ENCODE data around the gene OTOS. TPM values are rescaled to one million over a fixed set of nuclear protein-coding genes. Genes with fewer than 3 reads are reported as not detected.

OTOS gene
- polyA plus RNA-seq, 1 experiment: not detected

- CTCF ChIA-PET: no interaction called here
- no peak for DNase-seq (ENCODE audit: low read depth, low spot score)
- TF ChIP-seq CTCF (IDR thresholded peaks at IDR 0.05; ENCODE audit: low read depth, low read length): no peak
- POLR2A ChIA-PET: interaction anchor here (1.0 kb wide), 1 partner anchor 450 kb away, joined by 3 read pairs; the partner anchor contains the start of gene CAPN10
- Histone ChIP-seq H3K27ac (ENCODE audit: low read depth, low read length) (peak overlapping the region; percentile 47), H3K27me3 (ENCODE audit: control insufficient read depth, insufficient read depth, low read length) (peaks cover 11% of the 10 kb centered on the region), H3K4me3 (ENCODE audit: low read depth, low read length) (peak overlapping the region; percentile 92), H3K9me3 (ENCODE audit: control insufficient read depth, insufficient read depth, low read length) (no peaks in the 10 kb centered on the region; the same call in 1 of the 2 replicates)
Observed at GRCh38 chr2:240135706-240136012, 4.8 kb downstream of the OTOS start.

- TF ChIP-seq CTCF (IDR thresholded peaks at IDR 0.05; ENCODE audit: low read depth, low read length): no peak
- Histone ChIP-seq H3K27ac (ENCODE audit: low read depth, low read length) (peak overlapping the region; percentile 21), H3K27me3 (ENCODE audit: control insufficient read depth, insufficient read depth, low read length) (peaks cover 4% of the 10 kb centered on the region), H3K4me3 (ENCODE audit: low read depth, low read length) (peak overlapping the region; percentile 92), H3K9me3 (ENCODE audit: control insufficient read depth, insufficient read depth, low read length) (no peaks in the 10 kb centered on the region; the same call in 1 of the 2 replicates)
- ChIA-PET CTCF (interaction anchor here (2.0 kb wide), 1 partner anchor 8 kb away, joined by 7 read pairs; no protein-coding TSS in a partner anchor), POLR2A (interaction anchor here (1.0 kb wide), 1 partner anchor 451 kb away, joined by 3 read pairs; the partner anchor contains the start of gene CAPN10)
- no peak for DNase-seq (ENCODE audit: low read depth, low spot score)
Observed at GRCh38 chr2:240134956-240135520, 5.4 kb downstream of the OTOS start.

GRCh38 chr2:240134466-240134865 lies 6.0 kb downstream of the OTOS start:
- Histone ChIP-seq H3K27me3 (ENCODE audit: control insufficient read depth, insufficient read depth, low read length) (no peaks in the 10 kb centered on the region), H3K27ac (ENCODE audit: low read depth, low read length) (no peak overlapping the region), H3K4me3 (ENCODE audit: low read depth, low read length) (peak overlapping the region; percentile 92; the same call in 1 of the 2 replicates), H3K9me3 (ENCODE audit: control insufficient read depth, insufficient read depth, low read length) (no peaks in the 10 kb centered on the region; the same call in 1 of the 2 replicates)
- no peak for TF ChIP-seq CTCF (IDR thresholded peaks at IDR 0.05; ENCODE audit: low read depth, low read length)
- CTCF ChIA-PET: interaction anchor here (2.0 kb wide), 1 partner anchor 9 kb away, joined by 7 read pairs; no protein-coding TSS in a partner anchor
- DNase-seq (ENCODE audit: low read depth, low spot score): no peak
- POLR2A ChIA-PET: no interaction called here

GRCh38 chr2:240133401-240133800 lies 7.1 kb downstream of the OTOS start:
- Histone ChIP-seq H3K27ac (ENCODE audit: low read depth, low read length) (no peak overlapping the region), H3K27me3 (ENCODE audit: control insufficient read depth, insufficient read depth, low read length) (no peaks in the 10 kb centered on the region), H3K4me3 (ENCODE audit: low read depth, low read length) (no peak overlapping the region), H3K9me3 (ENCODE audit: control insufficient read depth, insufficient read depth, low read length) (no peaks in the 10 kb centered on the region; the same call in 1 of the 2 replicates)
- no peak for TF ChIP-seq CTCF (IDR thresholded peaks at IDR 0.05; ENCODE audit: low read depth, low read length)
- POLR2A ChIA-PET: no interaction called here
- CTCF ChIA-PET: interaction anchor here (0.6 to 2.0 kb wide), 3 partner anchors 9 to 12 kb away, joined by 3 to 7 read pairs (median 3); no protein-coding TSS in a partner anchor
- no peak for DNase-seq (ENCODE audit: low read depth, low spot score)

- DNase-seq (ENCODE audit: low read depth, low spot score): no peak
- no peak for TF ChIP-seq CTCF (IDR thresholded peaks at IDR 0.05; ENCODE audit: low read depth, low read length)
- no peak overlapping the region for H3K27ac ChIP-seq (ENCODE audit: low read depth, low read length)
- no peaks in the 10 kb centered on the region; the same call in 1 of the 2 replicates for H3K9me3 ChIP-seq (ENCODE audit: control insufficient read depth, insufficient read depth, low read length)
- H3K27me3 ChIP-seq (ENCODE audit: control insufficient read depth, insufficient read depth, low read length): no peaks in the 10 kb centered on the region
- ChIA-PET CTCF (interaction anchor here (0.6 to 0.9 kb wide), 3 partner anchors 10 to 72 kb away, joined by 3 read pairs; no protein-coding TSS in a partner anchor), POLR2A (no interaction called here)
- H3K4me3 ChIP-seq (ENCODE audit: low read depth, low read length): no peak overlapping the region
Observed at GRCh38 chr2:240132651-240132980, 7.8 kb downstream of the OTOS start.

Measured in AG04450 (cell line).